IMR-90 (cell line): ENCODE results near the gene CEP83. TPM values are rescaled to one million over a fixed set of nuclear protein-coding genes. Genes with fewer than 3 reads are reported as not detected.

ENCODE experiments used
- ATAC-seq: fragments of 200-7000 bp; cut with Tn5 transposase; 2 replicates; pipeline ENCODE4 v1.9.1; 2020; ENCODE audit warnings: low read depth, mild to moderate bottlenecking, moderate library complexity
- BruUV-seq: library from RNA; stranded (reverse); fragments of 400-500 nt; replicated peaks from 2 replicates; lab custom pipeline; 2021; lab: Mats Ljungman, UMichigan
- CTCF ChIA-PET: fragments of 300-600 bp; formaldehyde crosslinking; extraction: SDS; loops from one replicate; lab custom pipeline; 2021; ENCODE audit warnings: antibody characterized with exemption; lab: Yijun Ruan, JAX
- POLR2A ChIA-PET: fragments of 300-600 bp; sonication (Branson Sonifier 250); formaldehyde crosslinking; loops from one replicate; lab custom pipeline; 2022; ENCODE audit warnings: antibody characterized with exemption; ENCODE audit not compliant: unreplicated experiment; lab: Charles Lee
- DNase-seq: peaks from one replicate; pipeline ENCODE4 v3.0.0; 2013
- H2AFZ ChIP-seq: replicated peaks from 2 replicates; pipeline ENCODE3; 2013; ENCODE audit warnings: low read length, mild to moderate bottlenecking; ENCODE audit not compliant: poor library complexity
- H2AK5ac ChIP-seq: 2 replicates; pipeline ENCODE4 v1.6.1; 2013; ENCODE audit warnings: low read depth, low read length, inconsistent platforms
- H2AK9ac ChIP-seq: replicated peaks from 2 replicates; pipeline ENCODE3; 2013; ENCODE audit warnings: mild to moderate bottlenecking, low read depth, low read length, moderate library complexity; ENCODE audit not compliant: poor library complexity
- H2BK120ac ChIP-seq: 2 replicates; pipeline ENCODE4 v1.6.1; 2013; ENCODE audit warnings: low read depth, low read length, inconsistent platforms
- H2BK15ac ChIP-seq: 3 replicates; pipeline ENCODE4 v1.6.1; 2013; ENCODE audit warnings: low read depth, low read length, inconsistent platforms
- H2BK20ac ChIP-seq: 2 replicates; pipeline ENCODE4 v1.6.1; 2013; ENCODE audit warnings: low read depth, mild to moderate bottlenecking, inconsistent platforms, low read length, moderate library complexity
- H2BK5ac ChIP-seq: 2 replicates; pipeline ENCODE4 v1.6.1; 2013; ENCODE audit warnings: mild to moderate bottlenecking, low read depth, low read length, inconsistent platforms; ENCODE audit not compliant: poor library complexity, severe bottlenecking
- H3K14ac ChIP-seq: replicated peaks from 2 replicates; pipeline ENCODE4 v1.6.1; 2013; ENCODE audit warnings: low read depth, low read length, inconsistent platforms
- H3K18ac ChIP-seq: 2 replicates; pipeline ENCODE4 v1.6.1; 2013; ENCODE audit warnings: low read depth, low read length, control low read depth
- H3K23ac ChIP-seq: 2 replicates; pipeline ENCODE4 v1.6.1; 2013; ENCODE audit warnings: low read depth, low read length, inconsistent platforms
- H3K27ac ChIP-seq: 2 replicates; pipeline ENCODE4 v1.5.1; 2013; ENCODE audit warnings: mild to moderate bottlenecking, control low read depth, low read length; ENCODE audit not compliant: insufficient read depth
- H3K27me3 ChIP-seq: 2 replicates; pipeline ENCODE4 v1.6.1; 2013; ENCODE audit warnings: low read length; ENCODE audit not compliant: control insufficient read depth, insufficient read depth
- H3K36me3 ChIP-seq: 2 replicates; pipeline ENCODE4 v1.6.1; 2013; ENCODE audit warnings: low read length, mixed read lengths; ENCODE audit not compliant: control insufficient read depth, insufficient read depth
- H3K4ac ChIP-seq: 2 replicates; pipeline ENCODE4 v1.6.1; 2013; ENCODE audit warnings: low read depth, low read length, inconsistent platforms
- H3K4me1 ChIP-seq: 2 replicates; pipeline ENCODE4 v1.6.1; 2013; ENCODE audit warnings: low read length, mixed read lengths; ENCODE audit not compliant: control insufficient read depth, insufficient read depth
- H3K4me2 ChIP-seq: 2 replicates; pipeline ENCODE4 v1.6.1; 2013; ENCODE audit warnings: low read depth, mild to moderate bottlenecking, control low read depth, low read length, moderate library complexity
- H3K4me3 ChIP-seq: 2 replicates; pipeline ENCODE4 v1.5.1; 2013; ENCODE audit warnings: low read depth, mild to moderate bottlenecking, control low read depth, low read length, moderate library complexity; ENCODE audit not compliant: insufficient read depth
- H3K56ac ChIP-seq: 2 replicates; pipeline ENCODE4 v1.6.1; 2013; ENCODE audit warnings: low read length, inconsistent platforms; ENCODE audit not compliant: insufficient read depth; ENCODE audit errors: extremely low read depth
- H3K79me1 ChIP-seq, 2 experiments: 2 replicates each; pipeline ENCODE4 v1.6.1; 2013; ENCODE audit warnings: low read length in 2 of 2, inconsistent platforms in 1 of 2, low read depth in 1 of 2
- H3K9ac ChIP-seq: 2 replicates; pipeline ENCODE4 v1.6.1; 2013; ENCODE audit warnings: low read depth, low read length, control low read depth
- H3K9me1 ChIP-seq: 2 replicates; pipeline ENCODE4 v1.6.1; 2013; ENCODE audit warnings: low read length, inconsistent platforms; ENCODE audit not compliant: insufficient read depth
- H3K9me3 ChIP-seq: 2 replicates; pipeline ENCODE4 v1.6.1; 2013; ENCODE audit warnings: low read length; ENCODE audit not compliant: control insufficient read depth, insufficient read depth
- H4K20me1 ChIP-seq: 2 replicates; pipeline ENCODE4 v1.6.1; 2013; ENCODE audit warnings: low read length, inconsistent platforms; ENCODE audit not compliant: insufficient read depth
- H4K5ac ChIP-seq: 2 replicates; pipeline ENCODE4 v1.6.1; 2013; ENCODE audit warnings: mild to moderate bottlenecking, low read depth, low read length, control low read depth
- H4K8ac ChIP-seq, 2 experiments: 2 replicates each; pipeline ENCODE4 v1.6.1; 2013; ENCODE audit warnings: low read depth in 2 of 2, low read length in 2 of 2, control low read depth in 1 of 2, inconsistent platforms in 1 of 2
- H4K91ac ChIP-seq: 2 replicates; pipeline ENCODE4 v1.6.1; 2013; ENCODE audit warnings: low read depth, low read length, inconsistent platforms; ENCODE audit not compliant: insufficient read depth
- CTCF ChIP-seq: conservative IDR thresholded peaks from 2 replicates; pipeline ENCODE4 v1.5.1; 2012; ENCODE audit warnings: mild to moderate bottlenecking, low read depth, low read length, improper control_type of control experiment
- MXI1 ChIP-seq: IDR thresholded peaks from 2 replicates; pipeline ENCODE4 v1.6.1; 2012; ENCODE audit warnings: low read depth, mild to moderate bottlenecking, low read length, moderate library complexity, borderline replicate concordance
- RCOR1 ChIP-seq: IDR thresholded peaks from 2 replicates; pipeline ENCODE4 v1.6.1; 2012; ENCODE audit warnings: mild to moderate bottlenecking, low read length, improper control_type of control experiment; ENCODE audit not compliant: insufficient replicate concordance
- RFX5 ChIP-seq: IDR thresholded peaks from 2 replicates; pipeline ENCODE4 v1.8.0; 2012; ENCODE audit warnings: low read depth, mild to moderate bottlenecking, low read length, moderate library complexity
- USF2 ChIP-seq: fragments of 150-350 bp; IDR thresholded peaks from 2 replicates; pipeline ENCODE4 v1.6.1; 2017; ENCODE audit warnings: mild to moderate bottlenecking, antibody characterized with exemption, low read length, low read depth
- dilution Hi-C: fragments of 300-500 bp; cut with HindIII; formaldehyde crosslinking; loops from one replicate; pipeline ENCODE4 v1.14.3; 2018; ENCODE audit warnings: low sequenced_read_pairs; ENCODE audit not compliant: unreplicated experiment
- in situ Hi-C: fragments of 300-500 bp; cut with MboI; formaldehyde crosslinking; loops from 3 replicates; pipeline ENCODE4 v1.14.3; 2019; ENCODE audit warnings: low sequenced_read_pairs, inconsistent platforms, mixed read lengths
- intact Hi-C: fragments of 100-400 bp; cut with micrococcal nuclease; formaldehyde crosslinking; loops from 2 replicates; pipeline ENCODE4 v1.10.0; 2022
- polyA plus RNA-seq, 3 experiments: library from polyadenylated mRNA; depleted of rRNA; stranded (reverse); fragments of >200 nt; gene quantifications; 2 replicates each; pipeline ENCODE4 v1.2.3, GENCODE V29; 2012; ENCODE audit warnings: low replicate concordance in 1 of 3
- total RNA-seq: library from RNA; depleted of rRNA; stranded (reverse); fragments of >200 nt; gene quantifications from 2 replicates; pipeline ENCODE4 v1.2.3, GENCODE V29; 2012

Gene CEP83
- total and polyA plus RNA-seq, 2 of the 4 experiments (the other 2 are of a cell fraction), result 3.9 to 8.9 TPM

DNA sequence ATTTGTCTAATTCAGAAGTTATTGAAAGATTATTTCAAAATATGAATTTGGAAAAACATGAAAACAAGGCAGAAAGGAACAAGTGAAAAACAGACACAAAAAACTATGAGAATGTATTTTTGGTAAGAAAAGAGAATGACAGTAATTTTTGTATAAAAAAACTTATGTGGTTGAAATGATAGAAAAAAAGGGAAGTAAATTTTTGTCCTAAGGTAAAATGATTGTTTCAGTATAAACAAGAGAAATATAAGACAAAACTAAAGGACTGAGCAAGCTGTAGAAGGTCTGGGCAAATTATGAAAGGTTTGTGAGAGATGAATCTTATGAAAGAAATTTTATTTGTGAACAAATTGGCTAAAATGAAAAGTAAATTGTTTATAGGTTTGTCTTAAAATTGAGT is 44.6 kb downstream of the CEP83 start:
- Histone ChIP-seq H3K14ac (no peak overlapping the region), H3K4me3 (no peak overlapping the region), H4K5ac (no peak overlapping the region), H2AFZ (no peak overlapping the region), H3K9me3 (no peaks in the 10 kb centered on the region), H4K91ac (no peak overlapping the region), H3K27ac (no peak overlapping the region), H2BK20ac (no peak overlapping the region), H2AK9ac (no peak overlapping the region), H3K9me1 (no peaks in the 10 kb centered on the region), H2AK5ac (no peak overlapping the region), H3K27me3 (no peaks in the 10 kb centered on the region), H3K4me2 (no peak overlapping the region), H3K4me1 (no peaks in the 10 kb centered on the region), H3K79me1 (peaks cover 3 to 6% of the 10 kb centered on the region in 2 experiments; a peak in 2 of 4 replicates), H2BK15ac (no peak overlapping the region), H2BK120ac (no peak overlapping the region), H3K36me3 (no peaks in the 10 kb centered on the region), H3K9ac (no peak overlapping the region), H3K18ac (no peak overlapping the region), H3K56ac (no peak overlapping the region), H4K8ac (no peak overlapping the region), H2BK5ac (no peak overlapping the region), H3K4ac (no peak overlapping the region), H4K20me1 (no peaks in the 10 kb centered on the region), H3K23ac (no peak overlapping the region)
- DNase-seq, result no peak
- ATAC-seq, result no peak
- no peak for TF ChIP-seq RFX5
- TF ChIP-seq CTCF, result no peak
- no peak for TF ChIP-seq MXI1
- TF ChIP-seq RCOR1, result no peak
- TF ChIP-seq USF2, result no peak
- in situ Hi-C loops (no loop called here), dilution Hi-C loops (no loop called here), intact Hi-C loops (no loop called here)
- BruUV-seq, result no TSS peak
- CTCF ChIA-PET, result no interaction called here
- POLR2A ChIA-PET, result no interaction called here
